ENCODE results near the gene ZNF35.
A peak's percentile ranks its signal among the peaks of the same experiment; 100 is the strongest.
"Not testable (repeated sequence)": the region's sequence is repeated elsewhere in the genome, so short reads cannot be mapped to it uniquely, and the experiment has no call there.

The ZNF35 gene

GRCh38 chr3:44648564-44649229 lies at the start of gene ZNF35:
ZNF35 (plus strand) TSS chr3:44648732; CDS start chr3:44651068, 2,336 bp downstream.
- peak; percentile 52 for DNase-seq

DNA sequence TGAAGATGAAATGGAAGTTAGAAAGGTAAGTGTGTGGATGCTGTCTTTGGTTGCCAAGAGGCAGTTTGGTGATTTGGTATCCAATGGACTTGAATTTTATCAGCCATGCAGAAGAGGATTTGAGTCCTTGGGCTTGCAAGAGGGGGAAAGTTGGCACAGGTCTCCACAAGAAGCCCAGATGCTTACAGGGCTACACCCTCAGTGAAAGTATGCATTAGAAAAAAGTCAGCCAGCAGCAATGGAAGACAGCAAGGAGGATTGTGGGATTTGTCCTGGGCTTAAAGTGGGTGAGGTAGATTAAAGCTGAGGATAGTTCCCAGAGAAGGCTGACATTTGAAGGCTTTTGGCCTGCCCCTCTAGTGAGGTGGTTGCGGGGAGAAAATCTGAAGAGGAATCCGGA lies 46.8 kb upstream of the ZNF35 start:
- DNase-seq = no peak

DNA sequence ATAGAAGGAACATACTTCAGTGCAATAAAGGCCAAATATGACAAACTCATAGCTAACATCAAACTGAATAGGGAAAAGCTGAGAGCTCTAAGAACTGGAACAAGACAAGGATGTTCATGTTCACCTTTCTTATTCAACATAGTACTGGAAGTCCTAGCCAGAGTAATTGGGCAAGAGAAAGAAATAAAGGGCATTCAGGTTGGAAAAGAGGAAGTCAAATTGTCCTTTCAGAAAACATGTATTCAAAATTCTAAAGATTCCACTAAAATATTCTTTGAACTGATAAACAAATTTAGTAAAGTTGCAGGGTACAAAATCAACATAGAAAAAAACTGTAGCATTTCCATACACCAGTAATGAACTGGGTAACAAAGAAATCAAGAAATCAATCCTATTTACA lies 35.9 kb upstream of the ZNF35 start:
- no peak for DNase-seq

- peak; percentile 55 for DNase-seq
Observed at GRCh38 chr3:44624749-44625480, 23.6 kb upstream of the ZNF35 start, which contains the start of gene ZNF197. ZNF197 (plus strand) TSS chr3:44625036; CDS start chr3:44629155, 4,119 bp downstream.

- no peak for DNase-seq
Observed at GRCh38 chr3:44628716-44629115, 19.8 kb upstream of the ZNF35 start.

- DNase-seq = no peak
Observed at GRCh38 chr3:44632193-44632592, 16.3 kb upstream of the ZNF35 start.

- no peak for DNase-seq
Observed at GRCh38 chr3:44642337-44642736, 6.2 kb upstream of the ZNF35 start.

- no peak for DNase-seq
Observed at GRCh38 chr3:44643024-44643423, 5.5 kb upstream of the ZNF35 start.

GRCh38 chr3:44647771-44648170 lies 761 bp upstream of the ZNF35 start:
- DNase-seq = no peak

GRCh38 chr3:44649709-44650108 lies 1.2 kb downstream of the ZNF35 start:
- DNase-seq = no peak

- no peak for DNase-seq
Observed at GRCh38 chr3:44654039-44654438, 5.5 kb downstream of the ZNF35 start.

GRCh38 chr3:44659015-44659414 lies 10.5 kb downstream of the ZNF35 start:
- no peak for DNase-seq

DNA sequence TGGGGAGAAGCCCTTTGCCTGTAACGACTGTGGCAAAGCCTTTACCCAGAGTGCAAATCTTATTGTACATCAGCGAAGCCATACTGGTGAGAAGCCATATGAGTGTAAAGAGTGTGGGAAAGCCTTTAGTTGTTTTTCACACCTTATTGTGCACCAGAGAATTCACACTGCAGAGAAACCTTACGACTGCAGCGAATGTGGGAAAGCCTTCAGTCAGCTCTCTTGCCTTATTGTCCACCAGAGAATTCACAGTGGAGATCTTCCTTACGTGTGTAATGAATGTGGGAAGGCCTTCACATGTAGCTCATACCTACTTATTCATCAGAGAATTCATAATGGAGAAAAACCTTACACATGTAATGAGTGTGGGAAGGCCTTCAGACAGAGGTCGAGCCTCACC lies 10.9 kb downstream of the ZNF35 start:
- no peak for DNase-seq

- no peak for DNase-seq
Observed at GRCh38 chr3:44661189-44661588, 12.7 kb downstream of the ZNF35 start.

DNA sequence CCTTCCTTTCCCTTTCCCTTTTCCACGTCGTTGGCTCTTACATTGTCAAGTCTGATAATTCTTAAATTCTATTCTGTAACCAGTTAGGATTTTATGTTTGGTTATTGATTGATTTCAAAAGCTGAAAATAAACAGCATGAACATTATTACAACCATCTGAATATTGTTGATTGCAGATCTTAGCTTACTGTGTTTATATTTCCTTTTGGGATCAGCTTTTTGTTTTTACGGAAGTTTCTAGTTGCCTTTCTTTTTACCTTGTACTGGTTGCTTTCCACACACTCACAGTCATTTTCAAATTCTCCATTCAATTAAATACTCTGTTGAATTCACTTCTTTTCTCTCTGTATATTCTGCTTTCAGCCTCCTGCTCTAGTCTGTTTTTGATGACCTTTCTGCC lies 16.6 kb downstream of the ZNF35 start:
- no peak for DNase-seq

GRCh38 chr3:44666346-44666745 lies 17.8 kb downstream of the ZNF35 start:
- no peak for DNase-seq

DNA sequence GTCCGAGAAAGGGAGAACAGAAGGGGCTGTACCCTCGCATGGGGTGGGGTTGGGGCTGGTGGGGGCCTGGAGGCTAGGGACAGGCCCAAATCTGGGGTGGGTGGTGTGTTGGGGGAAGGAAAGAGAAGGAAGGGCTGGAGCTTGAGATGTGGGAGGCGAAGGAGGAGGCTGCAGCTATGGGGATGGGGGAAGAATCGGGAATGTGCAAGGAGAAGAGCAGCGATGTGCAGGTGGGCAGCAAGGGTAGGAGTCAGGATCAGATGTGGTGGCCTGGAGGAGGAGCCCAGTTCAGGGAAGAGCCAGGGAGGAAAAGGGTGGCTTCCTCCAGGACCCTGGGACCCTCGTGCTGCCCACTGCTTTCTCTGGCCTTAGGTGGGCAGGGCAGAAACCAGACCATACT lies 21.2 kb downstream of the ZNF35 start:
- no peak for DNase-seq

GRCh38 chr3:44673466-44673865 lies 24.9 kb downstream of the ZNF35 start:
- DNase-seq = not testable (repeated sequence)

DNA sequence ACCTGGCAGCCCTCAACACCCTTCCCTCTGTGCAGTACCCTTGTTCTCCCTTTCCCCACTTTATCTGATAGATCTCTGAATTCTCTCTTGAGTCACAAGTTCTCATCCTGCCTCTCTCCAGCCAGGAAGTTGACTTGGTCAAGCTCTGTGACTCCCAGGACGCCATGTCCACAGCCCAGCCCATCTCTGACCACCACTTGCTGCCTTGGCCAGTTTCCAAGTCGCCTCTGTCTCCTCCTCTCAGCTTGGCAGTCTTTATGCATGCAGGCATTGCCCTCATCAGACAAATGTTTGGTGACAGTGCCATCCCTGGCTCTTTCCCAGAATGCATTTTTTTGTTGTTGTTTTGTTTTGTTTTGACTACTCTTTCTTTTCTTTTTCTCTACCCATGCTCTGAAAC lies 25.7 kb downstream of the ZNF35 start:
- no peak for DNase-seq

DNA sequence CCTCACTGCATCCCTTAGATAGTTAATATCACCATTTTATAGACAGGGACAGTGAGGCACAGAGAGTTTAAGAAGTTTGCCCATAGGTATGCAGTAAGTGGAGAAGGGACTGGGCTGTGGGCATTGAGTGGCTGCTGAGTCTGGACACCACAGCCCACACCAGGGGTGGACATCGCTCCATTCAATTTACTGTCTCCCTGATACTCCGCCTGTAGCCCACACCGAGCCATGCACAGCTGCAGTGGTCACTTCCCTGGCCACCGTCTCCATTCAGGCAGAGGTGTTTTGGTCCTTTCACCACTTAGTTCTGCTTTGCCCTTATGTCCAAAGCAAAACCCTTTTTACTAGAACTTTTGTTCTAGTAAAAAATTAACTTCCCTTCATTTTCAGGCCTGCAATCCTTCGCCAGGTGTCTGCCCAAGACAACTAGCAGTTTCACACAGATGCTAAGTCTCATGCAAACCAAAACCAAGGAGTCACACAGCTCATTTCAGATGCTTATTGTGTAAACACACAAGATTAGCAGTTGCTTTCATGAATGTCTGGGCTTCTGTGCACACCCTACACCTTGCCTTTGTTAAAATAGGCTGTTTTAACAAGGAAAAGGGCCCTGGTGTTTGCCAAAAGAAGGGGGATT lies 30.1 kb downstream of the ZNF35 start:
- no peak for DNase-seq

GRCh38 chr3:44680921-44681455 lies 32.5 kb downstream of the ZNF35 start:
- DNase-seq = no peak

DNA sequence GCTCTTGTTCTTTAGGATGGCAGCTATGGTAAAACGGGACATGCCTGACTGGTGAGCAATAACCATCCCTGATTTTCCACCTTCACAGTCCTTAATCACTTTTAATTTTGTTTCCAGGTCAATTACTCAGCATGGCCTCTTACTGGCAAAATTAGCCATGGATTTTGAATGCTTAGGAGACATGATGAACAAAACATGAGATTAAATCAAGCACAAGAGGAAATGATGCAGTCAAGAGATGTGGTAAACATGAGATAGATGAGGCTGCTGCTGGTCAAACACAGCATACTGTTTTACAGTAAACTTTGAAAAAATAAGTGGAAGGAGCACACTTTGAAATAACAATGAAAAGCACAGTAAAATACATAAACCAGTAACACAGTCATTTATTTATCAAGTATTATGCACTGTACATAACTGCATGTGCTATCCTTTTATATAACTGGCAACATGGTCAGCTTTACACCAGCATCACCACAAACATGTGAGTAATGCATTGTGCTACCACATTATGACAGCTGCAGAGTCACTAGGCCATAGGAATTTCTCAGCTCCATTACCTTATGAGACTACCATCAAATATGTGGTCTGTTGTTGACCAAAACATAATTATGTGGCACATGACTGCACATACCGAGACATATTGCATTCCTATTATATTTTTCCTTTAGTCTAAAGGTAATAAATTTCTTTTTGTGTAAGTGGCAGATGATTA lies 33.8 kb downstream of the ZNF35 start:
- no peak for DNase-seq

Data from CD4-positive, alpha-beta T cell treated with Interleukin-15 for 1 hour (primary cell).